B cell (primary cell): ENCODE results near the gene ZNF625.

Experiments
- CTCF ChIP-seq: fragments of 200-600 bp; IDR thresholded peaks from one replicate; pipeline ENCODE4 v1.8.0; 2022; ENCODE audit warnings: antibody characterized with exemption, mild to moderate bottlenecking
- EZH2 ChIP-seq: IDR thresholded peaks from 2 replicates; pipeline ENCODE4 v1.6.1; 2012; ENCODE audit warnings: borderline replicate concordance, low read depth, mild to moderate bottlenecking, moderate library complexity, low read length; ENCODE audit not compliant: insufficient read depth, poor library complexity, severe bottlenecking

GRCh38 chr19:12098040-12098439 lies 58.5 kb downstream of the ZNF625 start:
- TF ChIP-seq EZH2: no peak
- TF ChIP-seq CTCF: no peak
